HG02610 (cell line): Measurements from ENCODE around the gene C5AR1.
"Not testable (repeated sequence)": the region's sequence is repeated elsewhere in the genome, so short reads cannot be mapped to it uniquely, and the experiment has no call there.

Experiments
- ATAC-seq: cut with Tn5 transposase; IDR thresholded peaks from one replicate; pipeline ENCODE4 v1.9.1; 2021; ENCODE audit warnings: mild to moderate bottlenecking, moderate library complexity; ENCODE audit not compliant: unreplicated experiment

The C5AR1 gene

DNA sequence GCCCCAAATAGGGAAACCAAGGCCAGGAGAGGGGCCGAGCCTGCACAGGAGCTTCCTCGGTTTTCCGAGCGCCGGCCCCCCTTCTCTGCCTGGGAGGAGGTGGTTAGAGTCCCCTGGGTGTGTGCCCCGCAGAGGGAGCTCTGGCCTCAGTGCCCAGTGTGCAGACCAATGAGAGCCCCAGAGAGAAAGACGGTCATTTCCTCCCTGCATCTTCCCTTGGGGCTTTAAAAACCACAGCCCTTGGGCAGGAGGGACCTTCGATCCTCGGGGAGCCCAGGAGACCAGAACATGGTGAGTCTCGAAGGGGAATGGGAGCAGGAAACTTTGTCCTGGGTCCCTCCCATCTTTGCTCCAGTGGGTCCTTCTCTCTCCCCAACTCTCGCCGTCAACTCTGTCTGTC is at the start of gene C5AR1:
Gene C5AR1, plus strand, starts transcription at position 254 of the 400 bp plus-strand sequence. Its CDS starts 35 bp downstream, at position 289.
- ATAC-seq, result no peak

DNA sequence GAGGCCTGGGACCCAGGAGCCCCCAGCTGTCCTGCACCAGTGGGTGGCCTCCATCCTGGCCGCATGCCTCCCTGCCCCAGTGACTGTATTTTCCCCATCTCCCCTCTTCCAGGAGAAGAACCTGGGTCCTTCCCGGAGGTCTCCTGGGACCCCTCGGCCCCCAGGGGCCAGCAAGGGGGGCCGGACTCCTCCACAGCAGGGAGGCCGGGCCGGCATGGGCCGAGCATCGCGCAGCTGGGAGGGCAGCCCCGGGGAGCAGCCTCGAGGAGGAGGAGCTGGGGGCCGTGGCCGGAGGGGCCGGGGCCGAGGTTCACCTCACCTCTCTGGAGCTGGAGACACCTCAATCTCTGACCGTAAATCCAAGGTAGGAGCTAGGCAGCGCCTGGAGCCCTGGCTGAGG is 49.2 kb upstream of the C5AR1 start:
- no peak for ATAC-seq

DNA sequence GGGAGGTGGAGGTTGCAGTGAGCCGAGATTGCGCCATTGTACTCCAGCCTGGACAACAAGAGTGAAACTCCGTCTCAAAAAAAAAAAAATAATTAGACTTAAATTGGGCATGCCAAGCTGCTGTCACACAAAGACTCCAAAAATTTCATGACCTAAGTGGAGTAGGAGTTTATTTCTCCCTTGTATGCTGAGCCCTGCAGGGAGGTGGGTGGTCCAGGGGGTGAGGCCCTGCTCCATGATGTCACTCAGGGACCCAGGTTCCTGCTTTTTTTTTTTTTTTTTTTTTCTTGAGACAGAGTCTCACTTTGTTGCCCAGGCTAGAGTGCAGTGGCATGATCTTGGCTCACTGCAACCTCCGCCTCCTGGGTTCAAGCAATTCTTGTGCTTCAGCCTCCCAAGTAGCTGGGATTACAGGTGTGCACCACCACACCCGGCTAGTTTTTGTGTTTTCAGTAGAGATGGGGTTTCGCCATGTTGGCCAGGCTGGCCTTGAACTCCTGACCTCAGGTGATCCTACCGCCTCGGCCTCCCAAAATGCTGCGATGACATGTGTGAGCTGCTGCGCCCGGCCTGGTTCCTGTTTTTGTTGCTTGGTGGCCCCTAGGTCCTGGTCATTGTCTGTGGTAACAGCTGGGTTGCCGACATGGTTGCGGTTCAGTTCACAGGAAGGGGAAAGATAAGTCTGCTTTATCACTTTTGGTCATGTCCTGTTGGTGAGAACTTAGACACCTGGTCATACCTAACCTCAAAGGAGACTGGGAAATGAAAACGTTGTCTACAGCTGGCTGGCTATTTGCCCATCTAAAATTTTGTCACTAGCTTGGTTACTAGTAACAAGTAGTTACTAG is 47.5 kb upstream of the C5AR1 start:
- not testable (repeated sequence) for ATAC-seq

DNA sequence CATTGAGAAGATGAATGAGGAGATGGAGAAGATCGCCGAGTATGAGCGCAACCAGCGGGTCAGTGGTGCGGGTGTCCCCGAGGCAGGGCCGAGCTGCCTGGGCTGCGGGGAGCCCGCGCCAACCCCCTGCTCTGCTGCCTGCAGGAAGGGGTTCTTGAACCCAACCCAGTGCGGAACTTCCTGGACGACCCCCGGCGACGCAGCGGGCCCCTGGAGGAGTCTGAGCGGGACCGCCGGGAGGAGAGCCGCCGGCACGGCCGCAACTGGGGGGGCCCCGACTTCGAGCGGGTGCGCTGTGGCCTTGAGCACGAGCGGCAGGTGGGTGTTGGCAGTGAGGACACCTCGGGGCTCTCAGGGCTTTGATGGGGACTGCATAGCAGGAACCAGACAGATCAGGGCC is 45.0 kb upstream of the C5AR1 start:
- ATAC-seq, result no peak

DNA sequence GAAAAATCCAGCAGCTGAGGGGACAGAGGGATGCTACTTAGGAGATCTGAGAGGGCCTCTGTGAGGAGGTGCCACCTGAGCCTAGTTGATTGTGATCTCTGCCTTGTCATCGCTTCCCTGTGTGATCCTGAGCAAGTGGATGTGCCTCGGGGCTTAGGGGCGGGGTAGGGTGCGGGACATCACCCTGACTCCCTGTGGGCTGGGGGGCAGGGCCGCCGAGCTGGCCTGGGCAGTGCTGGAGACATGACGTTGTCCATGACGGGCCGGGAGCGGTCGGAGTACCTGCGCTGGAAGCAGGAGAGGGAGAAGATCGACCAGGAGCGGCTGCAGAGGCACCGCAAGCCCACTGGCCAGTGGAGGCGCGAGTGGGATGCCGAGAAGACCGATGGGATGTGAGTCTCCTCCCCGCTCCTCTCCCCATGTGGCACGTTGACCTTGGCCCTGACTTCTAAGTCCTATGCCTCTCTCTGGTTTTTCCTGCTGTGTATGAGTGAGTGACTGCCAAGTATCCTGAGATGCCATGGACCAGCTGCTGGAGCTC is 43.2 kb upstream of the C5AR1 start:
- ATAC-seq, result no peak

DNA sequence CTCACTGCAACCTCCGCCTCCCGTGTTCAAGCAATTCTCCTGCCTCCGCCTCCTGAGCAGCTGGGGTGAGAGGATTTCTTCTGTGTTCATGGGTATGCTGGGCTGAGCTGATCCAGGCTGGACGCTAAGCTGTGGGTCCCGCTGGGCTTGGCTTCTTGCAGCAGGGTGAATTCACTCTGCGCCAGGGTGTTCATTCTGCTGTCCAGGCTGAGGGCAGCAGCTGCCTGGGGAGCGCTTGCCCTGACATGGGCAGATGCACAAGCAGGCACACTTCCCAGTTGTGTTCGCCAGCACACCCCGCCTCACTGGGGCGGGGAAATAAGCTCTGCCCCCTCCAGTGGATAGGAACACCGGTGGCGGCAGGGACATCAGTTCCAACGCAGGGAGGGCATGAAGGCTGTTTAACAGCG is 42.3 kb upstream of the C5AR1 start:
- no peak for ATAC-seq

DNA sequence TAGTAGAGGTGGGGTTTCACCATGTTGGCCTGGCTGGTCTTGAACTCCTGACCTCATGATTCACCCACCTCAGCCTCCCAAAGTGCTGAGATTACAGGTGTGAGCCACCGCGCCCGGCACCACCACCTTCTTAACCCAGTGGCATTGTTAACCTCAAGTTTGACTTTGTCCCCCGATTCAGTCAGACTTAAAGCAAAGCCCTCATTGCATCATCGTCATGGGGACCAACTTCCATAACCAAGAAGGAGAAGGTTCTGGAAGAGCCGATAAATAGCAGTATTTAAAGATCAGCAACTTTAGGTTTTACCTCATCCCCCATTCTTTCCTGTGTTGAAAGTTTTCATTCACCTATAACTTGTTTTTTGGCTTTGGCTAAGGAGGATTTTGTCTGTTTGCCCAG is 41.6 kb upstream of the C5AR1 start:
- ATAC-seq, result no peak

DNA sequence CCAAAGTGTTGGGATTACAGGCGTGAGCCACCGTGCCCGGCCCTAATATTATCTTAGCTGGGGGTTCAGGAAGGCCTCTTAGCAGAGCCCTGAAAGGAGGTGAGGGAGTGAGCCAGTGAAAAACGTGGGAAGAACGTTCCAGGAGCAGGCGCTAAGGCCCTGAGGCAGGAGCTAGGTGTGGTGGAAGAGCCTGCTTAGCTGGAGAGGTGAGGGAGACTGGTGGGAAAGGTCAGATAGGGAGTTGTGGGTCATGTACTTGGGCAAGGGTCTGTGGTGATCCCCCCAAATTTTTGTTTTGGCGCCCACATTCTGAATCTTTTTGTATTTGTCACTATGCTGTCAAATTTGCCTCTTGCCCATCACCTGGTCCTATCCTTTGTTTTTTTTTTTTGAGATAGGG is 40.1 kb upstream of the C5AR1 start:
- ATAC-seq, result no peak

DNA sequence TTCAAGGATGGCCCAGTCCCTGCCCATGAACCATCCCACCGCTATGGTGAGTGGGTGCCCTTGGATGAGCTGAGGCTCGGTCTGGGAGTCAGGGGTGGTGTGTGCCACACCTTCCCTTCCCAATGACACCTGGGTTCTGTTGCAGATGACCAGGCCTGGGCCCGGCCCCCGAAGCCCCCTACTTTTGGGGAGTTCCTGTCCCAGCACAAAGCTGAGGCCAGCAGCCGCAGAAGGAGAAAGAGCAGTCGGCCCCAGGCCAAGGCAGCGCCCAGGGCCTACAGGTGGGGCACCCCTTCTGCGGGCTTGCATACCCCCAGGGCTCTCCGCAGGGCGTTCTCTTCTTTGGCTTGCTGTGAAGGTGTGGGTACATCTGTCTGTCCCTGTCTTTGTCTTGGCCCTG is 39.3 kb upstream of the C5AR1 start:
- ATAC-seq, result no peak

DNA sequence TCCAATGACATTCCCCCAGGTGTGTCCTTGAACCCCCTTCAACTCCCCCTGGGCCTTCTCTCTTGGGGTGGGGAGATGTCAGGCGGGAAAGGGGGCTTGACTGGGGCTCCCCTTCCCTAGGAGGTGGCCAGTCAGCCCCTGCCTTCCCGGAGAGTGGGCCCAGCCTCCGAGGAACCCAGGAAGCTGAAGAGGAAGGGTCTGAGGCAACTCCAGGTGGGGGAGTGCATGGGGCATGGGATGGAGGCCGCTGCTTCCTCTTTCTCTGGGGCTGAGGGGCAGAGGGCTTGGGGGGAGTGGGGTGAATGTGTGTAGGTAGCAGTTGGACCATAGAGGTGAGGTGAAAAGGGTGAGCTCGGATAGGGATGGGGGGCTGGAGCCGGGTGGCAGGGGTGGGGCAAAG is 37.7 kb upstream of the C5AR1 start:
- no peak for ATAC-seq

DNA sequence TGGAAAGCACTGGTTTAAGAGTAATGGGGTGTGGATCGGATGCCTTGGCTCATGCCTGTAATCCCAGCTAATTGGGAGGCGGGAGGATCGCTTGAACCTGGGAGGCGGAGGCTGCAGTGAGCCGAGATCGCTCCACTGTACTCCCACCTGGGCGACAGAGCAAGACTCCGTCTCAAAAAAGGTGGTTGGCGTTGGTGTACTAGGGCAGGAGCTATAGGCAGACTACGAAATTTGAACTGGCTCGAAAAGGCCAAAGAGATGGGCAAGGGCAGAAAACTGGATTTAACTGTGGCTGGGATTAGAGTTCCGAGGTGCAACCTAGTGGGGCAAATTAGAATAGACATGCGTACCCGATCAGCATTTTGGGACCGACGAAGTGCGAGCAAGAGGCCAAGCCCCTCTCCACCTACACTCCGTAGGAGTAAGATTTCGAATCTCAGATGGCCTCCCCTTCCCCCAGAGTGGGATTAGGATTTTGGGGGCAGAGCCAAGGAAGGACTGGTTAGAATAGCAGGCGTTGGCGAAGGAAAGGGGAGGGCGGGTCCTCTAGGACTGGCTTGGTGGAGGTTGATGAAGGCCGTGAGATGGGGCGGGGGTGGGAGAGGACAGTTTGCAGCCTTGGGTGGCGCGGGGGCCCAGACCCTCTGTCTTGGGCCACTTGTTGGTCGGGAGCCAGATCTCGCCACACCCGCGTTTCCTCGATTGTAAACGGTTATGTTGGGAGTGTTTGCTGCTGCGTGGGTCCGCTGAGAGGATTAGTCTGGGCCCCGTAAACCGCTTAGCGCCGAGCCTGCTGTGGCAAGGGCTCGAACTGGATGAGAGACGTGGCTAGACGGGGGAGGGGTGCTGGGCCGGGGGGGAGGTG is 37.0 kb upstream of the C5AR1 start:
- ATAC-seq, result no peak

DNA sequence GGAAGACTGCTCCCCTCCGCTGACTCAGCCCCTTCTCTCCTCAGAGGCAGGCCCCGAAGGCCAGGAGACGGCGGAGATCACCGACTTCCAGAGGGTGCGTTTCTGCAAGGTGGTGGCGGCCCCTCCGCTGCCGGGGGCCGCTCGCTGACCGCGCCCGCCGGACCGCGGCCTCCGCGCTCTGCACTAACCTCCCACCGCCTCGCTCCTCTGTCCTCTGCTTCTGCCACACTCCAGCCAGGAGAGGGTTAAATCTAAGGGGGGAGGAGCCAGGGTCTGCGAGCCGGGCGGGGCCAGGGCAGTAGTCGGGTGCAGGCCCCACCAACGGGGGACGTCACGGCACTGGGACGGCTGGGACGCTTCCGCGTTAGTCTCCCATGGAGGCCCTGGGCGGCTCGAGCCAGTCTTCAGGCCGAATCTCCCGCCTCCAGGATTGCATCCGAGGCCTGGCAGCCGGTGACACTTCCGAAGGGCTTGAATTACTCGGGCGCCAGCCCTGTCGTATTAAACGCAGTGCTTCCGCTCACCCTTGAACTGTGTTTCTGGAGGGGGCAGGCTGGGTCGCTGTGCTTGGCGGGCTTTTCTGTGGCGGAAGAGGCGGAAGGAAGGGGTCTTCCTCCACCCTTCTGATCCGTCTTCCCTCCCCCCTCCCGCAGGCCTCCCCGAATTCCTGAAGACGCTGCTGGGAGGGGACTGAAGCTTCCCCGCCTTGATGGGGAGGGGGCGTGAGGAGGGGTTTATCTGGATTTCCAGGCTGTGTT is 36.2 kb upstream of the C5AR1 start:
- ATAC-seq, result peak; percentile 56

DNA sequence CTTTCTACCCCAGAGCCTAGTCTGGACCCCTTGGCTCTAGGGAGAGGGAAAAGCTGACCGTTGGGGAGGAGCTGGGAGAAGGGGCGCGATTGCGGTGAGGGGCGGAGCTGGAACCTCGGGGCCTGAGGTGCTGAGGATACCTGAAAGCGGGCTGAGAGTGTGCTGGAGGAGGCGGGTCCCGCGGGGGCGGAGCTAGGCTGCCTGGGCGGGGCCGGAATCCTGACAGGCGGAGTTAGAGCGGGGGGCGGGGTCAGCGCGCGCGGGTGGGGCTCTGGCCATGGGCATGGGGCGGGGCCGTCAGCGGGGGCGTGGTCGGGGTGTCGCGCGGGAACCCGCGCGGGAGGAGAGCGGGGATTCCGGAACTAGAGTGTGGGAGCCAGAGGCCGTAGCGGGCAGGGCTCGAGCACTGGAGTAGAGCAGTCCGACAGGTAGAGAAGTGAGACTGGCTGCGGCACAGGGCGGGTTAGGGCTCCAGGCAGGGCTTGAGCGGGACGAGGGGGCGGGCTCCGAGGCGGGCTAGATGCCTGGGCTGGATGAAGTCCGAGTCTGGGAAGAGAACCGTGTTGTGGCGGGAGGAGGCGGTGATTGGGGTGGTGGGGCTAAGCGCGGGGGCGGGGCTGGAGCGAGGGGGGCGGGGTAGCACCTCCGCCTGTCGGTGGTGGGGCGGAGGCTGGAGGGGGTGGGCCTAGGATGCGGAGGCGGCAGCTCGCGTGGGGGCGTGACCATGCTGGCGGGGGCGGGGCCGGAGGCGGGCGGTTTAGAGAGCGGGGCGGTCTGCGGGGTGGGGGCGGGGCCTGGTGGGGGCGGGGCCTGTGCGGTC is 35.4 kb upstream of the C5AR1 start, which contains the start of gene INAFM1:
Gene INAFM1, plus strand, starts transcription at position 815 of the 820 bp plus-strand sequence. CDS start 35 bp downstream, outside the sequence.
- peak; percentile 44 for ATAC-seq

DNA sequence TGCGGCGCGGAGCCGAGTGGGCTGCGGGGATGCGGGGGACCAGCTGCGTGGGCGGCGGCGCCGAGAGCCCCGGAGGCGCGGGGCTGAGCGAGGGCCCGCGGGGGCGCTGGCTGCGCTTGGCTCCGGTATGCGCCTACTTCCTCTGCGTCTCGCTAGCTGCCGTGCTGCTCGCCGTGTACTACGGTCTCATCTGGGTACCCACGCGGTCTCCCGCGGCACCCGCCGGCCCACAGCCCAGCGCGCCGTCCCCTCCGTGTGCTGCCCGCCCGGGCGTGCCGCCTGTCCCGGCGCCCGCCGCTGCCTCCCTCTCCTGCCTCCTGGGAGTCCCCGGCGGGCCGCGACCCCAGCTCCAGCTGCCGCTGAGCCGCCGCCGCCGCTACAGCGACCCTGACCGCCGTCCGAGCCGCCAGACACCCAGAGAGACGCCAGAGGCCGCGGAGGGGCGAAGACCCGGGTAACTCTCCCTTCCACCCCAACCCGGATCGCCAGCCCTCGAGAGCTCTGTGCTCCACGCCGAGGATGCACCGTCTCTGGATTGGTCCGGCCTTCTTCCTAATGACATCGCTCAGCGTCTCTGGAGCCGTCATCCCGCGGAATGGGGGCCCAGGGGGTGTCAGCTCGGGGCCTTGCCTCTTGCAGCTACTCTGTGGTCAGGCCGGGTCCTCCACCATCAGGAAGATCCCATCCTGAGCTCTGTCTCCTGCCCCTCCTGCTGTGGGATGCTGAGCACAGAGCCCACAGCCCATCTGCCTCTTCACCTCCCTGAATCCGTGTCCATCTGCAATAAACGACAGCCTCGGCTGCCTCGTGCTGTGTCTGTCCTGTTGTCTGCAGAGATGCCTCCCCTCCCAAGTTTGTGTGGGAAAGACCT is 34.5 kb upstream of the C5AR1 start:
- ATAC-seq, result no peak

DNA sequence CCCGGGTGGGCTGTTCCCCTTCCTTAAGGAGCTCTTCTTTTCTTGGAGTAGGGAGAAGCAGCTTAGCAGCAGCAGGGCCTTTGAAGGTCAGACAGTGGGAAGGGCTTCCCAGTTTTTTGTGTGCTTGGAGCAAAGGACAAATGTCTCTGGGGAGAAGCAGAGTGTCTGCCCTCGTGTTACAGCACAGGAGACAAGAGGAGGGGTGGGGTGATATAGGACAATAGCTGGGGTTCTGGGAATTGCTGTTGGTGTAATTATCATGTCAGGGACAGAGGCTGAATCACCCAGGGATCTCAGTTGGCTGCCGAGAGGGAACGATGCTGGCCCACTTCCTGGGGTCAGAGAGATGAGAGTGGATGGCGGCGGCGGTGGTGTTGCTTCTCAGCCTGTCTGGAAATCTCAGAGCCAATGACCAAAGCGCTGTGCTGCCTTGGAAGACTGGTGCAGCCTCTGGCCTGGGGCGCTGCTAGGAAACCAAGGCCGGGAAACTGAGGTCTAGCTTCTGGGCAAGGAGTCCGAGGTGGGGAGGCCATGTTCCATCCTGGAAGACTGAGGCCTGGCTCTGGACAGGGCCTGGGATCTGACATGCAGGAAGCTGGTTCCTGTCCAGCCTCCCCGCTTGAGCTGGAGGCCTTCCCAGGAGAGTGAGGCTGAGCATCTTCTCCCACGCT is 33.7 kb upstream of the C5AR1 start:
- ATAC-seq, result no peak

DNA sequence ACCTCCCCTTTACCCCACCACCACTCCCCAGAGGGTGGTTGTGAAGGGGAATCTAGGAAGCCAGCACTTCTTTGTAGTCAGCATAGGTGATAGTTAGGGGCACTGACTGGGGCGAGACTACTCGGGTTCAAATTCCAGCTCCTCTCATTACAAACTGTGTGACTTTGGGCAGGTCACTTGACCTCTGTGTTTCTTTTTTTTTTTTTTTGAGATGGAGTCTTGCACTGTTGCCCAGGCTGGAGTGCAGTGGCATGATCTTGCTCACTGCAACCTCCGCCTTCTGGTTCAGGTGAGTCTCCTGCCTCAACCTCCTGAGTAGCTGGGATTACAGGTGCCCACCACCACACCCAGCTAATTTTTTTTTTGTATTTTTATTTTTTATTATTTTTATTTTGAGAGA is 33.1 kb upstream of the C5AR1 start:
- ATAC-seq, result not testable (repeated sequence)

DNA sequence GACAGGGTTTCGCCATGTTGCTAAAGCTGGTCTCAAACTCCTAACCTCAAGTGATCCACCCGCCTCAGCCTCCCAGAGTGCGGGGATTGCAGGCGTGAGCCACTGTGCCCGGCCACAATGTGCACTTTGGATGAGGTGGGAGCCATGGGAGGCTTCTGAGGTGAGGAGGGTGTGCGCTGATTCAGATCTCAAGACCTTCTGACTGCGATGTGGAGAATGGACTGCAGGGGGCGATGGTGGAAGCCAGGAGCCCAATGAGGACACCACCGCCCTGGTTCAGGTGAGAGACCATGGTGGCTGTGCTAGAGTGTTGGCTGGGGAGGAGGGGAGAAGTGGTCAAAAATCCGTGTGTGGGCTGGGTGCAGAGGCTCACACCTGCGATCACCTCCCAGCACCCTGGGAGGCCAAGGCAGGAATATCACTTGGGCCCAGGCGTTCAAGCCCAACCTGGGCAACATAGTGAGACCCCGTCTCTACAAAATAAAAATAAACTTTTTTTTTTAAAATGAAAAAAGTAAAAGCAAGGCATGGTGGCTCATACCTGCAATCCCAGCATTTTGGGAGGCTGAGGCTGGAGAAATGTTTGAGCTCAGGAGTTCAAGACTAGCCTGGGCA is 29.4 kb upstream of the C5AR1 start:
- no peak for ATAC-seq
